HG03439 (cell line): ENCODE data around the gene PIEZO1.

Experiments used
- ATAC-seq: cut with Tn5 transposase; IDR thresholded peaks from one replicate; pipeline ENCODE4 v1.9.1; 2021; ENCODE audit warnings: mild to moderate bottlenecking, moderate library complexity; ENCODE audit not compliant: unreplicated experiment

The PIEZO1 gene

DNA sequence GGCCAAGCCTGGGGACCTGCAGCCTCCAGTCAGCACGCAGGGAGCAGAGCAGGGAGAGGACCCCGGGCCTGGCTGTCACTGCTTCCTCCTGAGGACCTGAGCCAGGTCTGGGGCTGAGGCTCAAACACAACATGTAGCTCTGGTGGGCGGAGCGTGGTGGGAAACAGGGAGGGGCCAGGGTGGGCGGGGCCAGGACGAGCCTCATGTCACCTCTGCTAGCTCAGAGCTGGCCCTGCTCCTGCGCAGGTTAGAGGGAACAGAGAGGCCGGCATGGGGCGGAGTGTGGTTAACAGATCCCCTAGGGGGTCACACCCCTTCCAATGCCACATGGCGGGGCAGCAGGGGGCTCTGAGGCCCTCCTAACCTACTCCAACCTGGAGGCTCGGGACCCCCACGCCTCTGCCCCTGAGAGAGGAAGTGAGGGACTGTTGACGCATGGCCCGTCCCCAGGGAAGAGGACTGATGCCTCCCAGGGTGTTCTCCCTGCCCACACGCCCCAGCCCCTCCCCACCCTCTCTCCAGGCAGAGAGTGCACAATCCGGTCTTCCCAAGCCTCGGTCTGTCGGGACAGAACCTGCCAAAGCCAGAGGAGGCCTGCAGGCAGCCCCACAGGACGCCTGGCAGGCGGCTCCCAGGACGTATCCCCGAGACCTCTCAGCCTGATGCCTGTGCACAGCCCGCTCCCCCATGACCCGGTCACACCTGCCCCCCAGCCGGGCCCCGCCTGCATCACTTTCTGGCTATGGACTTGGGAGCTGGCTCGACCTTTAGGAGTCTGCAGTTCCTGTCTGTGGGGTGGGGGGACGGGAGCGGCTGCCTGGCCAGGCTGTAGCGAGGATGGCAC is 15.2 kb downstream of the PIEZO1 start:
- ATAC-seq, result no peak

DNA sequence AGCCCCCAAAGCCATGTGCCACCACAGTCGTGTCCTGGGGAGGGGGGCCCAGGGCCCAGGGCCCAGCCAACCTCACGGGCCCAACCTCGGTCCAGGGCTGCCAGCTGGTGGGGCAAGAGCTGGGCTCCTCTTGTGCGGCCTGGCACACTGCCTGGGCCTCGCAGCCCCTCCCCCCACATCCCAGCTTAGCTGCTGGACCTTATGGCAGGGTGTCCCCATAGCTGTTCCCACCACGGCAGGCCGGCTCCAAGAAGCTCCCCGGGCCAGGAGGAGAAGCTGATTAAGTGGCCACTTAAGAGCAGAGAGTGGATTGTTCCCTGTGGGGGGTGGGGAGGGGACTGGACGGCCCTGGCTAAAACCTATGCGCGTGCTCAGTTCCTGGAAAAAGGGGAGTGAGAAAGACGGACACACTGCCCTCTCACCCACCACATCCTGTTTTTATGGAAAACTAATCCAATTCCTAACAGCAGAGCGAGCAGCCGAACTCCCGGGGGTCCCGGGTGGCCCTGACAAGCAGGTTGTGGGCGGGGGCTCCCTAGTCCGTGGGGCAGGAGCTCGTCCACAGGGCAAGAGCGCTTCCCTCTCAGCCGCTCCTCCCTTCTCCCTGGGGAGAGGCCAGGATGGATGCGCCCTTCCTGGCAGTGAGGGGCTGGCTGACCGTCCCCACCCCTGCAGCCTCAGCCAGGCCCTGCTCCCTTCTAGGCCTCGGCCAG is 16.8 kb downstream of the PIEZO1 start:
- ATAC-seq, result no peak

DNA sequence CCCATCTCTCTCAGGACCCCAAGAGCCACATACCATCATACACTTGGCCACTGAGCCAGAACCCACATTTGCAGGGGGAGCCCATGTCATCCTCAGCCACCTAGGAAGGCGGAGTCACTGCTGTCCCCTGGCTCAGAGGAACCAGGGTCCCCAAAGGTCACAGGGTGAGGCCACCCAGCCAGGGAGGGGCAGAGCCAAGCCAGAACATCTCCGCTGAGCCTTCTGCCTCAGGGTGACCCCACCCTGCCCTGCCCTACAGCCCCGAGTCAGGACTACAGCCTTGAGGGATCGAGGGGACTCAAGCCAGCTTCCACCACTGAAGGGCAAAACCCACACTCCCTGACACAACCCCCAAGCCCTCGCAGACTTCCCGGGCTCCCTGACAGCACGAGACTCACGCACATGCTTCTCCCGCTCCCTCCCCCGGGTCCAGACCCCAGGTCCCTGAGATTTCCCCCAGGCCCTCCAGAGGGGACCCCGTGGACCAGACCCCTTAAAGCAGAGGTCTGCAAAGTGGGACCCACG is 17.4 kb downstream of the PIEZO1 start:
- no peak for ATAC-seq

DNA sequence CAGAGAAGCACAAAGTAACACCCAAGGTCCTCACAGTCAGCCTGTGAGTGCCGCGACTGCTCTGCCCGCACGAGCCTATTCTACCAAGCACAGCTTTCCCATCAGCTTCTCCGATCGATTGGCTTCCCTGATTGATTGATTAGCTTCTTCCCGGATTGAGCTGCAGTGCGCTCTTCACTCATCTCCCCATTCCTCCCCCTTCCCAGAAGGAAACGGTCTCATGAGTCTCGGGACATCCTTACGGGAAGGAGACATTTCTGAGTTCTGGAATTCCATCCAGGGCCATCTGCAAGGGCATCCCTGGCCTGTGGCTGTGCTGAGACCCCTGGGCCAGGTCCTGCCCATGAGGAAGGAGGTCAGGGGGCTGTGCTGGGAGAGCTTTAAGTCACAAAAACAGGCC is 18.0 kb downstream of the PIEZO1 start:
- no peak for ATAC-seq

DNA sequence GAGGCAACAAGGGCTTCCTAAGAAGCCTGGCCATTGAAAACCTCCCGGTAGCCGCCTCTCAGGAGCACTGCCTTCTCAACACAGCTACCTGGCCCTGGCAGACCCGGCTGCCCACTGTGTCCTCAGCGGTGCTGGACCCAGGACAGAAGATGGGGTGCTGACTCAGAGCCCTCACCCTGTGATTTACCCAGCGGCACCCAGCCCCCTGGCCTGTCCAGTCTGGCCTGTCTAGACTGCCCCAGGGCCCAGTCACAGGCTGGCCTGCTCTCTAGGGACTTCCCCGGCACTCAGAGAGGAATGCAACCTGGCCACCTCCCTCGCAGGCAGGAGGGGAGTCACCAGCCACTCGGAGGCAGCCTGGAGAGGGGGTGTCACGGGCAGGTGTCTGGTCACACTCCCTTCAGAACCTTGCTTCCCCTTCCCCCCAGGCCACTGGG is 20.1 kb downstream of the PIEZO1 start:
- no peak for ATAC-seq

DNA sequence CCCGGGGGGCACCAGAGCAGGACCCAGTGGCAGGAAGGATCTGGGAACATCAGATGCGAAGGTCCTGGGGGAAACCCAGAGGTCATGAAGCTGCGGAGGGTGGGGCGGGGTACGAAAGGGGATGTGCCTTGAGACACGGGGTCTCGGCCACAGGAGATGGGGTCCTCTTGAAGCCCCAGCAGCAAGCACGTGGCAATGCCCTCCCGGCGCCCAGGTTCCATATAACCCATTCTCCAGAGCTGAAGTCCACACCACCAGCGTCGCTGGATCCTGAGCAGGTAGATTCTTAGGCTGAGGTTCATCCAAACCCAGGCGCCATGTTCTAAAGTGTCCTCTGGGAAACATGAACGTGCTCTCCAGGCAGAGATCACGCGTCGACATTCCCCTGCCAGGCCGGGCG is 20.9 kb downstream of the PIEZO1 start:
- ATAC-seq, result no peak

DNA sequence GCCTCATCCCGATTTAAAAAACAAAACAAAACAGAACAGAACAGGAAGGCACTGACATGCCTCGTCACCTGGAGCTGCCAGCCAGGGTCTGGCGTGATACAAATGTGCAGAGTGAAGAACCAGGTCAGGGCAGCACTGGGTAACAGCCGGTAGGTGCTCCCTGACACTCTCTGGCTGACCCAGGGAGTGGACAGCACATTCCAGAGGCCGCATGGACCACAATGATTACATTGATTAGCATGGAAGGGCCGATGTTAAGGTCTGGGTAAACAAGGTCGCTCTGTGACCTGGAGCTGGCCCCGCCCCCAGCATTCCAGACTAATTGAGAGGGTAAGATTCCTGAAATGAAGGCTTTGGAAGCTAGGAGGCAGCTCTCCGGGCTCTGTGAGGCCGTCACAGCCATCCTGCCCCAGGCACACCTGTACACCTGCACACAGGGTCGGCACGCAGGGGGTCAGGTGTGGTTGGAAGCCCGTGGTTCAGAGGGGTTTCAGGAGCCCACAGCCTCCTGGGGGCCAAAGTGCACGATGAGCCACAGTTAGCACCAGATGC is 21.4 kb downstream of the PIEZO1 start:
- no peak for ATAC-seq

DNA sequence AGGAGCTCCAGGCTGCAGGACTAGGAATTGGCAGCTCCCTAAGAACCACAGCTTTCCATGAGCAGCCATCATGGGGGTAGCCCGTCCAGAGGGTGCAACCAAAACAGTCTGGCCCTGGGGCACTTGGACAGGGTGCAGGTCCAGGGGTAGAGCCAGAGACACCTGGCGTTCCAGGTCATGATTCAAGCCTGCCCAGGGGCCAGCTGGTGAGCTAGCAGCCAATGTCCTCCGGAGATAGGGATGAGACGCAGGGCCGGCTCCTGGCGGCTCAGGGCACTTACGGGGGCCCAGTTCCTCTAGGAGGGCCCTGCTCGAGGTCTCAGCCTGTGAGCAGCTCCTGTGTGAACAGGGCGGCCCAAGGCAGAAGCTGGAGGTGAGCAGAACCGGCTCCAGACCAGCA is 22.1 kb downstream of the PIEZO1 start:
- ATAC-seq, result no peak

DNA sequence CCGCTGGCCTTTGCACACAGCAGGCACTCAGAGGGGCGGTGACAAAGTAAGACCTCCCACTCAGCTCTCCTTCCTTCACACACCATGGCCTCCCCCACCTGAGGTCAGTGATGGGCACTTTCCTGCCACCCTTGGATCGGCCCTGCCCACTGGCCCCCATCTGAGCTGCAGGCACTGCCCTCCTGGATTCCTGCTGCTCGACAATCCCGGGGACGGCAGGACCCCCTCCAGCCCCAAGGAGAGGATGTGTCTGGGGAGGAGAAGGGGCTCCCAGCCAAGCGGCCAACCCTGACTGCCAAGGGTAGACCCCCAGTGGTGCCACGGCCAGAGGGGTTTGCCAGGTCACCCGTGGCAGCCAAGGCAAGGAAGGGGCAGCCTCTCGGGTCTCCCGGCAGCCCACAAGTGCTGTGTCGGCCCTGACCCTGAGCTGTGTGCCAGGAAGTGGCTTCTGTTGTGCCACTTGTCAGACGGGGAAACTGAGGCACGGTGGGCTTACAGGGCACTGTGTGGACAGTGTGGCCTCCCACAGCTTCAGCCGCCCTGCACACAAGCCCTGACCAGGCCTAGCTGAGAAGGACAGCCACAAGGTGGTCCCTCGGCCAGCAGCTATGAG is 22.7 kb downstream of the PIEZO1 start:
- ATAC-seq, result no peak

DNA sequence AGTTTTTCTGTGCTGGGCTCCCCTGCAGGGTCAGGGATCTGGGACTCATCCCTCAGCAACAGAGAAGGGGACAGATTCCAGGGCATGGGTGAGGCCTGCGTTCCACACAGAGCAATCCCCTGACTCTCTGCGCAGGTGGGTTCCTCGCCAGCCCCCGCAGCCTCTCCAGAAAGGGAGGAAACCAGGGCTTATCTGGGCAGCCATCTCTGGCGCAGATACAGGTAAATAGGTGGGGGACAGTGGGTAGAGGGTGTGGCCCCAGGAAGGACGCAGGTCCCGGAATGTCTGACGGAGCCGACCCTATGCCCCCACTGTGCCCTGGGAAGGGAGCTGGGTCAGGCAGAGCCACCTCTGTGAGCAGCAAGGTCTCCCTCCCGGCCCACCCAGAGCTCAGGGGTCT is 23.2 kb downstream of the PIEZO1 start:
- ATAC-seq, result no peak

DNA sequence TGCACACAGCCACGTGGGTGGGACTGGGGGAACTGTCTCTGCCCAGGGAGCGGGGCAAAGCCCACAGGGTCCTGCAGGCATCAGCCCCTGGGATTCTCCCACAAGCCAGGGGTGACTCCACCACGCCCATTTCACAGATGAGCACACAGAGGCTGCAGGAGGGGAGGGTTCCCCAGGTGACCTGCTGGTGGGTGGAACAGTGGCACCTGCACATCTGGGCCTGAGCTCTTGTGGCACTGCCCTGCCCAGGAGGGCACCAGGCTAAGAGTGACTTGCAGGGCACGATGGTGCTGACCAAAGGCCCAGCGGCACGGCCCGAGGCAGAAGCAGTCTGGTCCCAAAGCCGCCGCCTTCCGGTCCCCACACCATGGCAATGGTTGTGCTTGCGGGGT is 23.9 kb downstream of the PIEZO1 start:
- ATAC-seq, result no peak

DNA sequence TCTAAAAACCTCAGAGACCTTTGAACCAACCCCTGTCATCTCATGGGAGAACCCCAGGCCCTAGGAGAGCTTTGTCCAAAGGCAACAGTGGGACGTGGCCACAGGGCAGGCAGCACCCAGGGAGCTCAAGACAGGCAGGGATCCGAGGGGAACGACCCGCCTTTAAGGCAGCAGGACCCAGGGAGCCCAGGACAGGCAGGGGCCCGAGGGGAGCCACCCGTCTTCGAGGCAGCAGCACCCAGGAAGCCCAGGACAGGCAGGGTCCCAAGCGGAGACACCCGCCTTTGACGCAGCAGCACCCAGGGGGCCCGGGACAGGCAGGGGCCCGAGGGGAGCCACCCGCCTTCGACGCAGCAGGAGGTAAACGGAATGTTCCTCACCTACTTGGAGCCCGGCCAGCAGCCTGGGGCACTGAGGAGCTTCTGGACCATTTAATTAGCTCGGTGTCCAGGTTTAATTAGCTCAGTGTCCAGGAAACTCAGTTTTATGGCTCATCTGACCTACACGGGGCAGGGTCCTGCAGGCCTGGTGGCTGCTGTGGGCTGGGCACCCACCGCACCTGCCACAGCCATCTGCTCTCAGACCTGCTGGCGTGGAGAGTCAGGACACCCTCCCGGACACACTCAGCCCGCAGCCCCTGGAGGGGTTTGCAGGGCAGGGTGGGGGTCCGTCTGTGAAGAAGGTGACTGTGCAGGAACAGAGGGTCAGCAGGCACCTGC is 24.4 kb downstream of the PIEZO1 start:
- no peak for ATAC-seq

DNA sequence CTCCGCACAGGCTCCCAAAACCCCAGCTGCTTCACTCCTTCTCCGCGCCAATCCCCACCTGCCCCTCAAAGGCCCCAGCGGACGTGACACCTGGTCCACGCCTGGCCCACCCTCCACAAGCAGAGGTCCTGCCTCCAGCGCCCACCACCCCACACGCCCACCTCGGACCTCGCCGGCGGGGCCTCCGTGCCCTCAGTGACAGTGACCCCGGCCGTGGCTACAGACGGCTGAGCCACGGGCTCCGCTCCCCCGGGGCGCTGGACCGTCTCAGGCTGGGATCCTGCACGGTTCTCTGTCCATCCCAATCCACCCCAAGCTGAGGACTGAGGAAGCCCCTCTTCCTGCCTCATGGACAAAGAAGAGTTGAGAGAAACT is 25.1 kb downstream of the PIEZO1 start:
- ATAC-seq, result no peak

DNA sequence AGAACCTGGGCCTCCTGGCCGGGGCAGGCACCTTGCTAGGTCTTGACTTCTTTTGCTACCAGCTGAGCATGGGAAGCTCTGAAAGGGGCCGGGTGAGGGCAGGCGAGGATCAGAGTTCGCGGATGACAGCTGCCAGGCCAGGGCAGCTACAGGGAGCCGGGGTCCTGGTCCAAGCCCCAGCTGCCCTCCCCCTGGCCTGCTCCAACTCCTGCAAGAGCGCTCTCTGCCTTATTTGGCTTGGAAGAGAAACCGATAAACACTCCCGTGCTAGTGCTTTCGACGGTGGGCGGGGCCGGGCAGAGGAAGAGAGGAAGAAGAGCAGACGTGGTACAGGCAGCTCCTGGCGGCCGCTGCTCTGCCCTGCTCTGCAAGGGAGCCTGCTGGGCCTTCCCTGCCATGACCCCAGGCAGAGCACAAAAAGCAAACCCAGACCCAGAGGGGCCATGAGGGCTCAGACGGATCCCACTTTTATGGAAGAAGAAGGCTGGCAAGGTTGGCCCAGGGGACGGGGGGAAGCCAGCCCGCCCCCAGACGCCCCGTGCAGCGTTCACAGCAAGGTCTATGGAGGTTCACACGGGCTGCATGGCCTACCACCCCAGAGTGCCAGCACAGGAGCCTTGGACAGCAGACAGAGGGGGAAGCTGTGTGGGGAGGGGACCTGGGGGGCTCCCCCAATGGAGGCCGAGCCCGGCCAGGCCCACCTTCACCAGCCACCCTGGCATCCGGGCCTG is 25.6 kb downstream of the PIEZO1 start:
- ATAC-seq, result no peak

DNA sequence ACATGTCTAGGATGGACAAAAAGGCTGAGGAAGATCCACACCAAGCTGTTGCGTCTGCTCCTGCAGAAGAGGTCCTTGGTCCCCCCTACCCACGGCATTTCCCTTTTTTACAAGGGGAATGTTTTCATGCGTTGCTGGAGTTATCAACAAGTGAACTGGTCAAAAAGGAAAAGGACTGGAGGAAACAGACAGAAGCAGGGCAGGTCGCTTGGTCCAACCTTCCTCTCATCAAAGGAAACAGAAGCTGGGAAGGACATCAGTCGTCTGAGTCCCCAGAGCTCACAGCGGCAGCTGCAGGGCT is 26.1 kb downstream of the PIEZO1 start:
- ATAC-seq, result no peak

DNA sequence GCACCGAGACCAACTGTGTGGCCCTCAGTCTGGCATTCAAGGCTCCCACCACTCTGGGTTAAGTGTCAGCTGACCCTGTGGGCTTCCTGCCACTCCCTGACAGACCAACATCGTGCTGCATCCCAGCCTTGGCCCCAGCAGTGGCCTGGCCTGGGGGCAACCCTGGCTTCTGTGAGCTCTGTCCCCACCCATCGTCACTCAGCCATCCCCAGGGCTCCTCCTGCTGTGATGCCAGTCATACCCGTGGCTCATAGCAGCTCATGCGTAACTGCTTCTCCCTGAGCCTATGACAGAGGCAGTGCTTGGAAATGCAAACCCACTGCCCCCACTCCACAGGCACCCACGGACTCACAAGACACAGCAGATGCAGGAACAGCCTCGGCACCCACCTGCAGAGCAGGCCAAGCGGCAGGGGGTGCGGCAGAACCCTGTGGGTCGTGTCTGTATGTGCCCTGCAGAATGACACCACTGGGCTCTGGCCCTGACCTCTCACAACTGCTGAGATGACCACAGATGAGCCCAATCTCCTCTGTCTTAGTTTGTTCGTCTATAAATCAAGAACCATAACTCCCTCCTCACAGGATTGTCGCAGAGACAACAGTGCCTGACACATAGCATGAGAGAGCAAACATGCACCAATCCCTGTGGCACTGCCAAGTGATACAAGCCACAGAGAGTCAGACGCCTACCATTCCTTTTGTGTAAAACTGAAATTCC is 26.6 kb downstream of the PIEZO1 start:
- no peak for ATAC-seq

DNA sequence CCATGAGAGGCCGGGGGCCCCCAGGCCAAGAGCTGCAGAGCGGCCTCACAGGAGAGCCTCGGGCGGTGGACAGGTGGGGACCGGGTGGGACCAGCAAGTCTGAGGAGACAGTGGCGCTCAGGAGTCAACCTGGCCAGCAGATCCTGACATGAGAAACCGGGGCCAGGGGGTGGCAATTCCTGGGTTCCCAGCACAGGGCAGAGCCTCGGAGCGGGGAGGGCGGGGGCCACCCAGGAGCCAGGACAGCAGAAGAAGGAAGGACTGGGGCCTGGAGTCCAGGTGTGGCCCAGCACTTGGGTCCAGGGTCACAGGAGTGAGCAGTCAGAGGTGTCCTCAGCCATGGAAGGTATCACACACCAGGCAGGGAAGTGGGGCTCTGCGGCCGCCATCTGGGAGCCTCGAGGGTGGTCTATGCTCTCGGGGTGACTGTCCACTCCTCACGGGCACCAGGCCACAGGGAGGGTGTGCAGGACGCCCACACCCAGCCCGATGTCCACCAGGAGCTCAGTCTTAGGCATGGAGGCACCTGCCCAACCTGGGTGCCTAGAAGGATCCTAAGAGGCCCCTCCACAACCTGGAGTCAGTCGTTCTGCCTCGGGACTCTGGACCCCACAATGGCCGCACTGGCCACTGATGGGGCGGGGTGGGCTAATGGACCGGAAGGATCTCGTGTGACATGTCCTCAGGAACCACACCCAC is 29.1 kb downstream of the PIEZO1 start:
- ATAC-seq, result no peak

DNA sequence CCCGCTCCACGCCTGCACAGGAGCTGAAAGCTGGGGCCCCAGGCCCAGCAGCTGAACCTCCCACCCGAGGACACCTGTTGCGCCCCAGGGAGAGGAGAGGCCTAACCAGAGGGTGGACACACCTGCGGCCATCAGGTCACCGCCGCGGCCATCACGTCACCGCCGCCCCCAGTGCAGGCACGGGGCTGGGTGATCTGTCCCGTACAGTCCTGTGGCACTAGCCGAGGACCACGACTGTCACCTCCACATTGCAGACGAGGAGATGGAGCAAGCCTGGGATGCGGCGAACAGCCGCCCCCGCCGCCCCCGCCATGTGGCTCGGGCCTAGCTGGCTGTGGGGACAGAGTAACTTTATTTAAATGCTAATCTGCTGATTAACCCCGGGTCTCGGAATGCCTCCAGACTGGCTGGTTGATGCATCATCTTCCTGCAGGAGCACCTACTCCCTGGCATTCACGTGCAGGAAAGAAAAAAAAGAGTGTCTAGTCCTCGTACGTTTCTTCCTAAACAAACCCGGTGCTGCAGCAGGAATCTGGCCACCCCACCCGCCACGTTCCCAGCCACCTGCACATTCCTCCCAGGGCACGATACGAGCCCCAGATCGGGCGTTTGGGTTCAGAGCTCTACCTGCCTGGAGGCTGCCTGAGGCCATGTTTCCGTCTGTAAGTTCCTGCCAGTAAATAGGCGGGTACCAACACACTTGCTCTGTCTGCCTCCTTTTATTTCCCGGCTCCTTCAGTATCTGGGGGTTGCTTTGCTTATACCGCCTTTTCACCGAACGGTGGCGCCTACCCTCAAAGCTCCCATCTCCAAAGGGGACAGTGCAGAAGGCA is 29.9 kb downstream of the PIEZO1 start:
- no peak for ATAC-seq
